ENCODE measurements around the gene TMC2.
"Not testable (repeated sequence)": the region's sequence is repeated elsewhere in the genome, so short reads cannot be mapped to it uniquely, and the experiment has no call there.

The TMC2 gene

GRCh38 chr20:2524709-2525506, 11.5 kb upstream of the TMC2 start:
- peak; percentile 36 for DNase-seq

GRCh38 chr20:2526218-2526583, 10.2 kb upstream of the TMC2 start:
- not testable (repeated sequence) for DNase-seq

GRCh38 chr20:2527762-2528161, 8.6 kb upstream of the TMC2 start:
- no peak for DNase-seq

- no peak for DNase-seq
Observed at GRCh38 chr20:2528671-2529271, 7.6 kb upstream of the TMC2 start.

GRCh38 chr20:2533118-2533517, 3.3 kb upstream of the TMC2 start:
- DNase-seq = no peak

GRCh38 chr20:2535711-2536559, 438 bp upstream of the TMC2 start:
- no peak for DNase-seq

- DNase-seq = no peak
Observed at GRCh38 chr20:2537101-2537500, 728 bp downstream of the TMC2 start.

GRCh38 chr20:2538356-2538755, 2.0 kb downstream of the TMC2 start:
- DNase-seq = no peak

GRCh38 chr20:2538931-2539720, 2.8 kb downstream of the TMC2 start:
- no peak for DNase-seq

- no peak for DNase-seq
Observed at GRCh38 chr20:2541940-2542339, 5.6 kb downstream of the TMC2 start.

GRCh38 chr20:2542361-2542760, 6.0 kb downstream of the TMC2 start:
- no peak for DNase-seq

GRCh38 chr20:2544211-2544610, 7.8 kb downstream of the TMC2 start:
- no peak for DNase-seq

GRCh38 chr20:2545594-2545993, 9.2 kb downstream of the TMC2 start:
- no peak for DNase-seq

GRCh38 chr20:2557873-2558580, 21.7 kb downstream of the TMC2 start:
- DNase-seq = no peak

GRCh38 chr20:2558581-2559278, 22.4 kb downstream of the TMC2 start:
- DNase-seq = no peak

- DNase-seq = no peak
Observed at GRCh38 chr20:2559279-2559626, 22.9 kb downstream of the TMC2 start.

GRCh38 chr20:2559651-2560050, 23.3 kb downstream of the TMC2 start:
- no peak for DNase-seq

- DNase-seq = no peak
Observed at GRCh38 chr20:2563116-2563515, 26.7 kb downstream of the TMC2 start.

- DNase-seq = no peak
Observed at GRCh38 chr20:2564406-2564805, 28.0 kb downstream of the TMC2 start.

- DNase-seq = no peak
Observed at GRCh38 chr20:2575682-2576081, 39.3 kb downstream of the TMC2 start.

- DNase-seq = no peak
Observed at GRCh38 chr20:2576317-2576727, 39.9 kb downstream of the TMC2 start.

All from stimulated activated CD4-positive, alpha-beta T cell treated with anti-CD3 and anti-CD28 coated beads, Interleukin-4, amount 100 ng/mL, for 24 hours (primary cell).